Hepatocyte (in vitro differentiated cells): ENCODE measurements around the gene FRMD3.

Experiments used
- CTCF ChIP-seq: fragments of 200-600 bp; sonication (generic); IDR thresholded peaks from 2 replicates; pipeline ENCODE4 v1.5.1; 2016; ENCODE audit warnings: antibody characterized with exemption, mild to moderate bottlenecking; ENCODE audit not compliant: poor library complexity
- EZH2phosphoT487 ChIP-seq: fragments of 200-600 bp; sonication (generic); IDR thresholded peaks from one replicate; pipeline ENCODE4 v1.6.1; 2018; ENCODE audit warnings: antibody characterized with exemption, mild to moderate bottlenecking, low read depth, moderate library complexity; ENCODE audit not compliant: unreplicated experiment, severe bottlenecking

GRCh38 chr9:83514767-83515166 is 23.4 kb downstream of the FRMD3 start:
- TF ChIP-seq EZH2phosphoT487: no peak
- no peak for TF ChIP-seq CTCF
